Mesenchymal stem cell (in vitro differentiated cells and primary cell): ENCODE results near the gene CCDC122.

Source experiments
- DNase-seq: peaks from one replicate; pipeline ENCODE4 v3.0.0-alpha.2; 2013
- H2AFZ ChIP-seq: one replicate; pipeline ENCODE4 v1.6.1; 2013; ENCODE audit warnings: low read depth, mild to moderate bottlenecking, control low read depth, inconsistent platforms, low read length, moderate library complexity
- H2AK5ac ChIP-seq: 2 replicates; pipeline ENCODE4 v1.6.1; 2013; ENCODE audit warnings: low read length, moderate library complexity, mild to moderate bottlenecking, inconsistent platforms; ENCODE audit not compliant: severe bottlenecking
- H2BK120ac ChIP-seq: one replicate; pipeline ENCODE4 v1.6.1; 2013; ENCODE audit warnings: low read depth, mild to moderate bottlenecking, inconsistent platforms, low read length, moderate library complexity
- H2BK12ac ChIP-seq, 2 experiments: one replicate each; pipeline ENCODE4 v1.6.1; 2013; ENCODE audit warnings: inconsistent platforms in 2 of 2, low read length in 2 of 2, mild to moderate bottlenecking in 2 of 2, moderate library complexity in 2 of 2, control low read depth in 1 of 2
- H2BK15ac ChIP-seq: one replicate; pipeline ENCODE4 v1.6.1; 2013; ENCODE audit warnings: mild to moderate bottlenecking, low read depth, inconsistent platforms; ENCODE audit not compliant: poor library complexity, severe bottlenecking
- H2BK5ac ChIP-seq: 2 replicates; pipeline ENCODE4 v1.6.1; 2013; ENCODE audit warnings: low read depth, mild to moderate bottlenecking, low read length, control low read depth, inconsistent platforms; ENCODE audit not compliant: poor library complexity, severe bottlenecking
- H3K14ac ChIP-seq, 2 experiments: one replicate each; pipeline ENCODE4 v1.6.1; 2013; ENCODE audit warnings: inconsistent platforms in 2 of 2, low read length in 2 of 2, control low read depth in 1 of 2, mild to moderate bottlenecking in 1 of 2, moderate library complexity in 1 of 2
- H3K18ac ChIP-seq, 2 experiments: one replicate each; pipeline ENCODE4 v1.6.1; 2013; ENCODE audit warnings: inconsistent platforms in 2 of 2, low read length in 2 of 2, control low read depth in 1 of 2, low read depth in 1 of 2, mild to moderate bottlenecking in 1 of 2
- H3K23ac ChIP-seq, 2 experiments: one replicate each; pipeline ENCODE4 v1.6.1; 2013; ENCODE audit warnings: inconsistent platforms in 2 of 2, low read length in 2 of 2, mild to moderate bottlenecking in 2 of 2, moderate library complexity in 2 of 2, control low read depth in 1 of 2
- H3K27ac ChIP-seq: 2 replicates; pipeline ENCODE4 v1.5.1; 2013; ENCODE audit warnings: mild to moderate bottlenecking, moderate library complexity, low read length, control low read depth, inconsistent platforms; ENCODE audit not compliant: poor library complexity, severe bottlenecking
- H3K27me3 ChIP-seq, 2 experiments: 2 replicates each; pipeline versions ENCODE4 v1.6.1 to v1.7.0; 2013; ENCODE audit warnings: low read length in 2 of 2, mild to moderate bottlenecking in 2 of 2, moderate library complexity in 2 of 2, control low read depth in 1 of 2, inconsistent platforms in 1 of 2; ENCODE audit not compliant: control insufficient read depth in 1 of 2, insufficient read depth in 1 of 2
- H3K36me3 ChIP-seq, 2 experiments: 2 replicates each; pipeline versions ENCODE4 v1.6.1 to v1.7.0; 2013; ENCODE audit warnings: low read length in 2 of 2, control low read depth in 1 of 2, inconsistent platforms in 1 of 2, low read depth in 1 of 2, mild to moderate bottlenecking in 1 of 2; ENCODE audit not compliant: insufficient read depth in 2 of 2, control insufficient read depth in 1 of 2
- H3K4ac ChIP-seq, 2 experiments: one replicate each; pipeline ENCODE4 v1.6.1; 2013; ENCODE audit warnings: inconsistent platforms in 2 of 2, low read length in 2 of 2, mild to moderate bottlenecking in 2 of 2, moderate library complexity in 2 of 2, control low read depth in 1 of 2, low read depth in 1 of 2
- H3K4me1 ChIP-seq: 2 replicates; pipeline ENCODE4 v1.6.1; 2013; ENCODE audit warnings: low read depth, low read length, control low read depth; ENCODE audit not compliant: control insufficient read depth, insufficient read depth
- H3K4me2 ChIP-seq: 2 replicates; pipeline ENCODE4 v1.6.1; 2013; ENCODE audit warnings: low read length, mild to moderate bottlenecking, inconsistent platforms; ENCODE audit not compliant: poor library complexity, severe bottlenecking
- H3K4me3 ChIP-seq, 2 experiments: 2 replicates each; pipeline versions ENCODE4 v1.5.1 to v1.7.0; 2013; ENCODE audit warnings: low read length in 2 of 2, mild to moderate bottlenecking in 2 of 2, control low read depth in 1 of 2, low read depth in 1 of 2; ENCODE audit not compliant: insufficient read depth in 1 of 2
- H3K79me1 ChIP-seq: replicated peaks from 2 replicates; pipeline ENCODE4 v1.6.1; 2013; ENCODE audit warnings: mild to moderate bottlenecking, control low read depth, low read length, inconsistent platforms; ENCODE audit not compliant: poor library complexity, severe bottlenecking
- H3K9ac ChIP-seq: 2 replicates; pipeline ENCODE4 v1.7.0; 2013; ENCODE audit warnings: mild to moderate bottlenecking, low read length, moderate library complexity
- H3K9me3 ChIP-seq: 2 replicates; pipeline ENCODE4 v1.7.0; 2013; ENCODE audit warnings: mild to moderate bottlenecking, low read length; ENCODE audit not compliant: control insufficient read depth
- H4K8ac ChIP-seq: one replicate; pipeline ENCODE4 v1.6.1; 2013; ENCODE audit warnings: inconsistent platforms, mild to moderate bottlenecking, low read length, moderate library complexity
- H4K91ac ChIP-seq: one replicate; pipeline ENCODE4 v1.6.1; 2013; ENCODE audit warnings: mild to moderate bottlenecking, low read length, inconsistent platforms
- WGBS: methylation state at CpG from one replicate; pipeline ENCODE4 v1.1.7; 2013; ENCODE audit warnings: mixed read lengths; 5-methylcytosine and 5-hydroxymethylcytosine counted together

Gene CCDC122

GRCh38 chr13:43802511-43802910 is 77.0 kb downstream of the CCDC122 start:
- Histone ChIP-seq H3K36me3 (no peaks in the 10 kb centered on the region), H3K79me1 (no peaks in the 10 kb centered on the region), H2BK5ac (no peak overlapping the region), H3K4me3 (no peak overlapping the region), H3K27me3 (no peaks in the 10 kb centered on the region), H3K27ac (no peak overlapping the region), H3K4me2 (no peak overlapping the region), H3K9me3 (no peaks in the 10 kb centered on the region), H2BK12ac (no peak overlapping the region), H2BK120ac (no peak overlapping the region), H2AFZ (no peak overlapping the region), H3K23ac (no peak overlapping the region), H2AK5ac (no peak overlapping the region), H3K4me1 (peaks cover 2% of the 10 kb centered on the region), H3K18ac (no peak overlapping the region), H3K14ac (no peak overlapping the region), H3K9ac (no peak overlapping the region), H3K4ac (no peak overlapping the region), H4K8ac (no peak overlapping the region), H2BK15ac (no peak overlapping the region), H4K91ac (no peak overlapping the region)
- no peak for DNase-seq

- H2BK120ac ChIP-seq, result no peak overlapping the region
- no peak overlapping the region for H2BK5ac ChIP-seq
- no peaks in the 10 kb centered on the region for H3K9me3 ChIP-seq
- no peak overlapping the region for H3K4me2 ChIP-seq
- H3K4me1 ChIP-seq, result peaks cover 2% of the 10 kb centered on the region
- no peaks in the 10 kb centered on the region for H3K27me3 ChIP-seq
- H3K27ac ChIP-seq, result no peak overlapping the region
- no peak overlapping the region for H4K8ac ChIP-seq
- H2BK12ac ChIP-seq, result no peak overlapping the region
- DNase-seq, result no peak
- no peak overlapping the region for H2BK15ac ChIP-seq
- H3K4me3 ChIP-seq, result no peak overlapping the region
- H3K79me1 ChIP-seq, result no peaks in the 10 kb centered on the region
- no peak overlapping the region for H3K23ac ChIP-seq
- H3K36me3 ChIP-seq, result no peaks in the 10 kb centered on the region
- no peak overlapping the region for H3K18ac ChIP-seq
- H3K4ac ChIP-seq, result no peak overlapping the region
- H2AFZ ChIP-seq, result no peak overlapping the region
- no peak overlapping the region for H2AK5ac ChIP-seq
- H3K9ac ChIP-seq, result no peak overlapping the region
- no peak overlapping the region for H4K91ac ChIP-seq
- H3K14ac ChIP-seq, result no peak overlapping the region
- WGBS, result 50% methylated on average over 2 of the region's 3 CpGs
Measured at GRCh38 chr13:43800828-43801227, 78.7 kb downstream of the CCDC122 start.

- Histone ChIP-seq H3K27me3 (no peaks in the 10 kb centered on the region), H3K9me3 (no peaks in the 10 kb centered on the region), H3K9ac (no peak overlapping the region), H3K36me3 (no peaks in the 10 kb centered on the region), H3K18ac (no peak overlapping the region), H2AFZ (no peak overlapping the region), H3K79me1 (no peaks in the 10 kb centered on the region), H3K4me2 (no peak overlapping the region), H2BK120ac (no peak overlapping the region), H2BK15ac (no peak overlapping the region), H3K23ac (no peak overlapping the region), H4K91ac (no peak overlapping the region), H2BK12ac (no peak overlapping the region), H3K4me3 (no peak overlapping the region), H4K8ac (no peak overlapping the region), H3K4ac (no peak overlapping the region), H3K14ac (no peak overlapping the region), H3K27ac (no peak overlapping the region), H3K4me1 (no peaks in the 10 kb centered on the region), H2BK5ac (no peak overlapping the region), H2AK5ac (no peak overlapping the region)
- WGBS, result 95% methylated on average over 4 of the region's 4 CpGs
- peak; percentile 4 for DNase-seq
Measured at GRCh38 chr13:43799191-43799590, 80.3 kb downstream of the CCDC122 start.

- Histone ChIP-seq H4K8ac (no peak overlapping the region), H3K4me2 (no peak overlapping the region), H3K4me3 (no peak overlapping the region), H2BK120ac (no peak overlapping the region), H2BK5ac (no peak overlapping the region), H4K91ac (no peak overlapping the region), H3K27ac (no peak overlapping the region), H3K14ac (no peak overlapping the region), H3K18ac (no peak overlapping the region), H3K23ac (no peak overlapping the region), H3K36me3 (no peaks in the 10 kb centered on the region), H2AK5ac (no peak overlapping the region), H3K27me3 (no peaks in the 10 kb centered on the region), H3K4me1 (no peaks in the 10 kb centered on the region), H2AFZ (no peak overlapping the region), H3K9ac (no peak overlapping the region), H3K4ac (no peak overlapping the region), H2BK15ac (no peak overlapping the region), H3K9me3 (no peaks in the 10 kb centered on the region), H3K79me1 (no peaks in the 10 kb centered on the region), H2BK12ac (no peak overlapping the region)
- no peak for DNase-seq
- WGBS, result 90% methylated on average over 2 of the region's 3 CpGs
Measured at GRCh38 chr13:43797869-43798268, 81.7 kb downstream of the CCDC122 start.
